HTERT RPE-1 (cell line): Measurements from ENCODE around the gene FGFR3.

Experiments
- in situ Hi-C: fragments of 300-500 bp; cut with MboI; formaldehyde crosslinking; loops from 4 replicates; pipeline ENCODE4 v1.14.3; 2020; ENCODE audit warnings: low sequenced_read_pairs

Gene FGFR3

DNA sequence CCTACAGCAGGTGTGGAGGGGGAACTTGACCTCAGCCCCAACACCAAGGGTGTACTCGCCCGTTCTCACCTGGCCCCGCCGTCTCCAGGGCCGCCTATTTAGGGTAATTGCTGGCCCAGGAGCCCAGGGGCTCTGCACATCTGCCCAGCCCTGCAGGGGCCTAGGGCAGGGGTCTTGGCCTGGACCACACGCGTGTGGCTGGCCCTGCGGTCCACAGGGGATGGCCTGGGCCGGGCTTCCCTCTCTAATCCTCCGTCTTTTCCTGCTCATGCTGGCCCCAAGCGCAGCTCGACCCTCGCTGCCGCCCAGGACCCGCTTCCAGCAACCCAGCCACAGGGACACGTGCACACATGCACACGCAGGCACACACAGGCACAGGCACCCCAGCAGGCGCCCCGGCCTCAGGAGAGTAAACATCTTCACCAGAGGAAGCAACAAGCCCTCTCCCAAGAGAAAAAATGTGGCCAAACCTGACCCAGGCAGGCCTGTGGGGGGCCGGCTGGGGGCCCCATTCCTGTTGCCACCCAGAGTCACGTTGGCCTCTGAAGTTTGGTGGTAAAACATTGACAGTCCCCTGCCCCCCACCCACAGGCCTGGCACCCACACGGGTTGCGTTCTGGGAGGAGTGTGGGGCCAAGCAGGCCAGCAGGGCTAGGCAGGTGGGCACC lies 24.6 kb upstream of the FGFR3 start:
- in situ Hi-C loops: no loop called here

DNA sequence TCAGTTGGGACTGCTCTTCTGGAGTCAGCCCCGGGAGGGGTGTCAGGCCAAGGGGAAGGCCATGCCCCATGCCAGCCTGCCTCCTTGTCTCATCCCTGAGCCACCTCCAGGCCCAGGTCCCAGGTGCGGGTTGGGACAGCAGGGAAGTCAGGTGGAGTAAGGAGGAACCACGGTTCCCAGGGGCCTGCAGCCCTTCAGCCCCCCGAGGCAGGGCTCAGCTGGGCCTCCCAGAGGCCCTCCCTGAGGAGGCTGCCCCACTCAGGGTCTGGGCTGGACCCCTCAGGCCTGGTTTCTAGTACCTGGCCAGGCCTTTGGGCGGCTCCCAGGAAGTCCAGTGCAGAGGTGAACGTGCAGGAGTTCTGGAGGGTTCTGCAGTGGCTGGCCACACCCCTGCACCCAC lies 23.4 kb upstream of the FGFR3 start:
- in situ Hi-C loops: no loop called here

DNA sequence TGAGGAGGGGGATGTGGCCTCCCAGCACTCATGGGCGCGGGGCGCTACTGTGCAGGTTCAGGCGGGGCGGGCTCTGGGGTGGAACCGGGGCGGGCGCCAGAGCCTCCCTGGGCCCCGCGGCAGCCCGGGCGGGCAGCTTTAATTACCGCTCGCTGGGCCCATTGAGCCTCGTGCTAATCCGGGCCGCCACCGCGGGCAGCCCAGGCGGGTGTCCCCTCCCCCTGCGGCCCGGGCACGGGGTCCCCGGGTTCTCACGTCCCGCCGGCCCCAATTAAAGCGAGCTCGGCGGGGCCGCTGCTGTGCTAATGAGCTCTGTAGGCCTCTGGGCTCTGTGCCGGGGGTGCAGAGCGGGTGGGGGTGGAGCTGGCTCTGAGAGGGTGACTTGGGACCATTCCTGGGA lies 22.8 kb upstream of the FGFR3 start:
- in situ Hi-C loops: no loop called here

- in situ Hi-C loops: no loop called here
Measured at GRCh38 chr4:1770791-1771231, 22.3 kb upstream of the FGFR3 start.

DNA sequence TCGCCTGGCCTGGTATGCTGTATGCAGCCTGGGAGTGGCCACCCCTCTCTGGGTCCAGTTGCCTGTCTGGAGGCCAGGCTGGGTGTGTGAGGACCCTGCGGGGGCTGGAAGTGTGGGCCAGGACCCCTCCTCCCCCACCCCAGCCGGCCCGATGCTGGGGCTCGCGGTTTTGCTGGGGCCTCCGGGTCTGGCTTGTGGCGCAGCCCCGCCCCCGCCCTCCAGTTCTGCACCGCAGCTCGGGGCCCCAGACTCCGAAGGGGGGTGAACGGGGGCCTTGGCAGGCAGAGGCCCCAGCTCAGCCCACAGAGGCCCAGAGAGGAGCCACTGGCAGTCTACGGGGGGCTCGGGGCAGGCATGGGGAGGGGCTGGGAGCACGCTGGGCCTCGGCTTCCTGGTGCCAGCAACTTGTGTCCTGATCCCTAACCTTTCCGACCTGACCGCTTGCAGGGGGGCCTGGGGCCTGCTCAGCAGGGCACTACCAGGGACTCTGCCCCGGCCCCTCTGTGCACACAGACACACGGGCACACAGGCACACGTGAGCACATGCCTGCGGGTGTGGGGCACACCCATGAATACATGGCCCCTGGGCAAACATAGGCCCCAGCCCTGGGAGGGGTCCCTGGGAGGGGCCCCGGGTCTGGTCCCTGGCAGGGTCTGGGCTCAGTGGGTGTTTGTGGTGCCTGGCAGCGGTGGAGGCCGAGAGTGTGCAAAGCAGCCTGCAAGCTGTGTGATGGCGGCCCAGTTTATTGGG lies 21.4 kb upstream of the FGFR3 start:
- in situ Hi-C loops: no loop called here

GRCh38 chr4:1772853-1773538 lies 20.1 kb upstream of the FGFR3 start:
- in situ Hi-C loops: no loop called here

GRCh38 chr4:1773754-1774153 lies 19.3 kb upstream of the FGFR3 start:
- in situ Hi-C loops: no loop called here

DNA sequence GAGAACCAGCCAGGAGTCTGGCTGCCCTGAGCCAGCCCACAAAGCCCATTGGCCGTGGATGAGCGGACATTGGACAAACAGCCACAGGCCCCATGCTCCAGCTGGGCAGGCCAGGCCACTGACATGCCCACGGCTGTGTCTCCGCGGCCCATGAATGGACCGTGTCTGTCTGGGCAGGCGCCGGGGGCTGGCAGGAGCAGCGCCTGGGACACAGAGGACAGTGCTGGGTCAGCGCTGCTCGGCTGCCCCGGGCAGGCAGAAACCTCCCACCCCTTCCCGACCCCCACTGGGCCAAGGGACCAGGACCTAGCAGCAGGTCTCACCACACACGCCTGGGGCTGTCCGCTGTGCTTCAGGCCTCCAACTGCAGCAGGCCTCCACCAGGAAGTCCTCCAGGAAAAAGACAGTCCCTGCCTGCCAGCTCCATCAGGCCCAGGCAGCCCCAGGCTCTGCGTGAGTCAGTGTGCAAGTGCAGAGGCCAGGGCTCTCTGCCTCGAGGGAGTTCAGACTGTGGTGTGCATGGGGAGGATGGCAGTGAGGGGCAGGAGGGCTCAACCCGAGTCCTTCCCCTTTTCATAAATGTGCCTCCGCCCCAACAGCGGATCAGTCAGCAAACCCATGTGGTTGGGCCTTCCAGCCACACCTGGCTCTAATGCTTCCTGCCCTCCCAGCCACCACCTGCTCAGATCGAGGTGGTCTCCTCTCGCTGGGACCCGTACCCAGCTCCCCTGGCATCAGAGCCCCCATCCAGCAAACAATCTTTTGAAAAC lies 17.2 kb upstream of the FGFR3 start:
- in situ Hi-C loops: no loop called here

GRCh38 chr4:1776521-1777161 lies 16.5 kb upstream of the FGFR3 start:
- in situ Hi-C loops: no loop called here

DNA sequence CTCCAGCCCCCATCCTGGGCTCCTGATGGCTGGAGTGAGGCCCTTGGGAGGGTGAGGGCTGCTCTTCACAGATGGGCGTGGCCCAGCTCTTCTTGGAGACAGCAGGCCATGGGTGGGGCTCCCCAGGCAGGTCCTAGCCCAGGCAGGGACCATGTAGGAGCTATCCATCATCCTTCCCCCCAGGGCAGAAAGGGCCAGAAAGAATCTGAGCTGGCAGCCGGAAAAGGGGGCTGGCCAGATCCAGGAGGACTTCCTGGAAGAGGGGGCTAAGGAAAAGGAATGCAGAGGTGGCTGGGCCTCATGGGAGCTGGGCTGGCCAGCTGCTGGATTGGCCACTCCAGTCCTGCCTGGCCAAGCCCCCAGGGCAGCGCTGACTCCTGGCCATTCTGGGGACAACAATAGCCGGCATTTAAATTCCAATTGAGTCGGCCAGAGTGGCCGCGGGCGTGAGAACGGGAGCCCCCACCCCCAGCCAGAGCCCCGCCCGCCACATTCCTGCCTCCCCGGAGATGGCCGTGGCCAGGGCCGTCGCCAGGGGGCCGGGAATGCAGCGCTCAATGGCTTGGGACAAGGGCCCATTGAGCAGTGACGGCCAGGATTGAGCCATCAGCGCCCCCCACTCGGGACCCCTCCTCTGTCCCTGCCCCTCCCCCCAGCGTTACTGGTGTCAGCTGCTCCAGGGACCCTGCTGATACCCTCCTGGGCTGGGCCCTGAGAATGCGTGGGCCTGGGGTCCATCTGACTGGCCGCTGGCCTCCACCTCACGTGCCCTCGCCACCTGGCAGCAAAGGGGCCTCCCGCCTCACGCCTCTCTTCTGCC lies 15.1 kb upstream of the FGFR3 start:
- in situ Hi-C loops: no loop called here

DNA sequence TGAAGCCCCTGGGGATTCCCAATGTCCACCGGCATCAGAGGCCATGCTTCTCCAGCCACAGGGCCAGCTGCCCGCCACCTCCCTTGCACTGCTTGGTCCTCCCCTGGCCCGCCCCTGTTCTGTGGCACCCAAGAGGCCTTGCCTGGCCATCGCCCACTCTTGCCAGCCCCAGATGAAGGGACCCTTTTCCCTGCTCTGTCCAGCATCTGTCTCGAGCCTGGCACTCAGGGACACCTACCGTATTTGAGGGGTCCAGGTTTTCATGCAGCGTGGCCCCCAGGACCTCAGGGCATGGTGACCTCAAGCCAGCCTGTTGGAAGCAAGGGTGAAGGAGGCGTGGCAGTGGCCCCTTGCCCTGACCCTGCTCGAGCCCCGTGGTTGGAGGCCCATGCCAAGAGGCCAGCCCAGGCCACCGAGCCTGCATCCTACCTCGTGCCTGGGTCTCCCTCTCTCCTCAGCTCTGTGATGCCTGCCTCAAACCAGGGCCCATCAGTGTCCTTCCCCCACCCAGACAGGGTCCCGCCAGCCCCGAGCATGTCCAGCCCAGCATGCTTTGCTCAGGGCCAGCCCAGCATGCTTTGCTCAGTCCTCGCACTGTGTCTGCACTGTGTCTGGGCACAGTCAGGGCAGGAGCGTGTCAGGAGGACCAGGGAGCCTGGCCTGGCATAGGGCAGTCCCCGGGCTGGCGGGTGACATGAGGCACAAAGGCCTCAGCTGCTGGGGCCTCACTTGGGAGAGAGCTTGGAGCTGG lies 14.3 kb upstream of the FGFR3 start:
- in situ Hi-C loops: no loop called here

GRCh38 chr4:1779588-1780382 lies 13.3 kb upstream of the FGFR3 start:
- in situ Hi-C loops: no loop called here

- in situ Hi-C loops: no loop called here
Measured at GRCh38 chr4:1780435-1780834, 12.7 kb upstream of the FGFR3 start.

DNA sequence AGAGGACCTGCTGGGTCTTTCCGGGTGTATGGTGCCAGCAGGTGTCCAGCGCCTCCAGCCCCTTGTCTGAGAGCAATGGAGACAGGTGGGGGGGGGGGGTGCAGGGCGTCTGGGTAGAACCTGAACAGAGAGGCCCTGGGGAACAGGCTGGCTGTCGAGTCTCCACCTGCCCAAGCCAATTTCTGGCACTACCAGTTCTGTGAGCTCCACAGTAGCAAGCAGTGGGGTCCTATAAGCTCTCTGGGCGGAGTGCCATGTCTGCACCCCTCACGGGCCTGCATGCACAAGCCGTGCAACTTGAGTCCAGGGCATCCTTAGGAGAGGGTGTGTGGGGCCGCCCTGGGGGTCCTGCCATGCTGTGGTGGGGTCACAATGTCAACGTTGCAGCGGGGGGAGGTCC lies 10.1 kb upstream of the FGFR3 start:
- in situ Hi-C loops: no loop called here

DNA sequence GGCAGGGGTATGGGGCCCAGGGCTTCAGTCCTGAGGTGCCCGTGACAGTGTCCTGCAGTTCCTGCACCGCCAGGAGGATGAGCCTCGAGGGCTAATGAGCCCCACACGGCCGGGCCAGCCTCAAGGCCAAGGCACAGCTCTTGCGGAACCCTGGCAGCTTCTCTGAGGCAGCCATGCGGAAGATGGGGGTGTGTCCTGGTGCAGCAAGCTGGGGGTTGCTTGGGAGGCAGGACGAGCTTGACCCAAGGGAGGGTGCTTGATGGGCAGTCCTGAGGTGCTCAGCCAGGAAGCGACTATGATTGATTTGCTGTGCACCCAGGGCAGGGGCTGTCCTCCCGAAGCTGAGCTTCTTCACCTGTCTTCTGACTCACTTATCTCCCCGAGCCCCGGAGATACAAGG lies 9.1 kb upstream of the FGFR3 start:
- in situ Hi-C loops: no loop called here

- in situ Hi-C loops: no loop called here
Measured at GRCh38 chr4:1784395-1784788, 8.7 kb upstream of the FGFR3 start.

- in situ Hi-C loops: no loop called here
Measured at GRCh38 chr4:1784789-1785591, 8.1 kb upstream of the FGFR3 start.

GRCh38 chr4:1785592-1785991 lies 7.5 kb upstream of the FGFR3 start:
- in situ Hi-C loops: no loop called here
